Cardiac muscle cell (in vitro differentiated cells and primary cell): ENCODE results near the gene PPP1R13L. TPM values are rescaled to one million over a fixed set of nuclear protein-coding genes. Genes with fewer than 3 reads are reported as not detected.

ENCODE experiments used
- DNase-seq, 2 donors: peaks; one replicate each; pipeline versions ENCODE4 v3.0.0 to v3.0.0-alpha.2; 2010 to 2017; ENCODE audit warnings: low read depth in 1 of 2, low spot score in 1 of 2
- H3K27ac ChIP-seq: fragments of 200-600 bp; sonication (generic); 2 replicates; pipeline ENCODE4 v1.5.1; 2016
- H3K27me3 ChIP-seq: fragments of 200-600 bp; sonication (generic); 2 replicates; pipeline ENCODE4 v1.6.0; 2016; ENCODE audit warnings: control low read depth
- H3K36me3 ChIP-seq: fragments of 200-600 bp; sonication (generic); 2 replicates; pipeline ENCODE4 v1.5.1; 2016; ENCODE audit warnings: control low read depth
- H3K4me1 ChIP-seq: fragments of 200-600 bp; sonication (generic); 2 replicates; pipeline ENCODE4 v1.8.1; 2017; ENCODE audit warnings: low read depth, mild to moderate bottlenecking, mixed run types
- H3K4me3 ChIP-seq: fragments of 200-600 bp; sonication (generic); 2 replicates; pipeline ENCODE4 v1.5.1; 2016; ENCODE audit warnings: mild to moderate bottlenecking
- H3K9me3 ChIP-seq: fragments of 200-600 bp; sonication (generic); 2 replicates; pipeline ENCODE4 v1.5.1; 2017; ENCODE audit warnings: low read depth, mild to moderate bottlenecking, control low read depth
- polyA plus RNA-seq: library from polyadenylated mRNA; unstranded; fragments of >200 nt; fragmentation: Nextera tagmentation; extraction: Ambion mirVana; gene quantifications from 2 replicates; pipeline ENCODE4 v1.2.1, GENCODE V29; 2016
- total RNA-seq: library from RNA; depleted of rRNA; stranded (reverse); fragments of >200 nt; gene quantifications from 2 replicates; pipeline ENCODE4 v1.2.3, GENCODE V29; 2016
- TF ChIP-seq, protein P1 (sequence below): IDR thresholded peaks from 2 replicates; pipeline ENCODE4 v1.5.1; 2012; ENCODE audit warnings: low read depth, mild to moderate bottlenecking, low read length

Gene PPP1R13L
- total and polyA plus RNA-seq, 2 experiments from 2014 or later: 39.5 to 118 TPM

DNA sequence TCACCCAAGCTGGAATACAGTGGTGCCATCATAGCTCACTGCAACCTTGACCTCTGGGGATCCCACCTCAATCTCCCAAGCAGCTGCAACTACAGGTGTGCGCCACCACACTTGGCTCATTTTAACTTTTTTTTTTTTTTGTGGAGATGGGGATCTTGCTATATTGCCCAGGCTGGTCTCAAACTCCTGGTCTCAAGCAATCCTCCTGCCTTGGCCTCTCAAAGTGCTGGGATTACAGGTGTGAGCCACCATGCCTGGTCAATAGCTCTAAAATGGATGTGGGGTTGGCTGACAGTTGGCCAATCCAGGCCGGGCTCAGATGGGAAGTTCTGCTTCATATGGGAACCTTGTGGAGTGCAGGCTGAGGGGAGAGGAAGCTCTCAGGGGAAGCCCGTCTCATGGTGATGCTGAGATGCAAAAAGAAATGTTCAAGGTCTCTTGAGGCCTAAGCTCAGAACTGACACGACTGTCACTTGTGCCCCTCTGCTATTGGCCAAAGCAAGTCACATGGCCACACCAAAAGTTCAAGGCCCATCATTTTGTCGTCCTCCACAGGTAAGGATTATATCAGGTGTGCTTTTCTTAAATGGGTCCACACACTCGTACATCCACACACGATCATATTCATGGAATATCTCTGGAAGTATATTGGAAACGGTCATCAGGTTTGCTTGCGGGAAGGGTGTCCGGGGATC, 71.1 kb downstream of the PPP1R13L start:
- no peaks in the 10 kb centered on the region for H3K27me3 ChIP-seq
- H3K27ac ChIP-seq: no peak overlapping the region
- H3K9me3 ChIP-seq: no peaks in the 10 kb centered on the region
- no peaks in the 10 kb centered on the region for H3K4me1 ChIP-seq
- H3K4me3 ChIP-seq: no peak overlapping the region
- TF ChIP-seq, protein P1, sequence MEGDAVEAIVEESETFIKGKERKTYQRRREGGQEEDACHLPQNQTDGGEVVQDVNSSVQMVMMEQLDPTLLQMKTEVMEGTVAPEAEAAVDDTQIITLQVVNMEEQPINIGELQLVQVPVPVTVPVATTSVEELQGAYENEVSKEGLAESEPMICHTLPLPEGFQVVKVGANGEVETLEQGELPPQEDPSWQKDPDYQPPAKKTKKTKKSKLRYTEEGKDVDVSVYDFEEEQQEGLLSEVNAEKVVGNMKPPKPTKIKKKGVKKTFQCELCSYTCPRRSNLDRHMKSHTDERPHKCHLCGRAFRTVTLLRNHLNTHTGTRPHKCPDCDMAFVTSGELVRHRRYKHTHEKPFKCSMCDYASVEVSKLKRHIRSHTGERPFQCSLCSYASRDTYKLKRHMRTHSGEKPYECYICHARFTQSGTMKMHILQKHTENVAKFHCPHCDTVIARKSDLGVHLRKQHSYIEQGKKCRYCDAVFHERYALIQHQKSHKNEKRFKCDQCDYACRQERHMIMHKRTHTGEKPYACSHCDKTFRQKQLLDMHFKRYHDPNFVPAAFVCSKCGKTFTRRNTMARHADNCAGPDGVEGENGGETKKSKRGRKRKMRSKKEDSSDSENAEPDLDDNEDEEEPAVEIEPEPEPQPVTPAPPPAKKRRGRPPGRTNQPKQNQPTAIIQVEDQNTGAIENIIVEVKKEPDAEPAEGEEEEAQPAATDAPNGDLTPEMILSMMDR: no peak
- H3K36me3 ChIP-seq: no peaks in the 10 kb centered on the region
- DNase-seq: no peak

DNA sequence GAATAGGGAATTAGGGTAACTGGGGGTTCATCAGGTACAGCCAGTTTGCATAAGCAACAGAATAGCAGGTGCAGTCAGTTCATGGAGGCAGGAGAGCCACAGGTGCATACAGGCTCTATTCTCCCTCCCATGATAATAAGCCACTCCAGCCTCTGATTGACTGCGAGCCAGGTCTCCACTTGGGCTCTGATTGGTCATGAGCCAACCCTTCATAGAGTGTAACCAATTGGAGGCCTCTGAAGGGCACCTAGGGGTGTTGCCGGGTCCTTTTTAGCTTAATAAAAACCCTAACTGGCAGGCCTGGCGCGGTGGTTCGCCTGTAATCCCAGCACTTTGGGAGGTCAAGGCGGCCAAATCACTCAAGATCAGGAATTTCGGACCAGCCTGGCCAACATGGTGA, 73.5 kb downstream of the PPP1R13L start:
- H3K27ac ChIP-seq: no peak overlapping the region
- TF ChIP-seq, protein P1: no peak
- DNase-seq: no peak

More for the DNA sequence above, 73.5 kb downstream of the PPP1R13L start:
- no peaks in the 10 kb centered on the region for H3K4me1 ChIP-seq
- no peaks in the 10 kb centered on the region for H3K27me3 ChIP-seq
- no peaks in the 10 kb centered on the region for H3K36me3 ChIP-seq
- no peak overlapping the region for H3K4me3 ChIP-seq
- H3K9me3 ChIP-seq: no peaks in the 10 kb centered on the region

Other genes starting within 250 kb of the PPP1R13L start
- gene NKPD1, start 244.1 kb downstream of the PPP1R13L start, total RNA-seq: 1.1 and 3.3 TPM in 2 replicates
- gene NKPD1, start 244.1 kb downstream of the PPP1R13L start, polyA plus RNA-seq: 1.0 and 2.9 TPM in 2 replicates
- gene TRAPPC6A, start 226.8 kb downstream of the PPP1R13L start, total RNA-seq: 67.4 and 123 TPM in 2 replicates
- 155 and 227 TPM in 2 replicates for gene TRAPPC6A, start 226.8 kb downstream of the PPP1R13L start, polyA plus RNA-seq
- 4.8 and 6.5 TPM in 2 replicates for gene BLOC1S3, start 226.3 kb downstream of the PPP1R13L start, total RNA-seq
- gene BLOC1S3, start 226.3 kb downstream of the PPP1R13L start, polyA plus RNA-seq: 8.2 and 9.6 TPM in 2 replicates
- gene EXOC3L2, start 159.7 kb downstream of the PPP1R13L start, total RNA-seq: 2.0 and 2.2 TPM in 2 replicates
- 1.5 and 5.2 TPM in 2 replicates for gene EXOC3L2, start 159.7 kb downstream of the PPP1R13L start, polyA plus RNA-seq
- gene MARK4, start 153.8 kb downstream of the PPP1R13L start, total RNA-seq: 65.3 and 135 TPM in 2 replicates
- gene MARK4, start 153.8 kb downstream of the PPP1R13L start, polyA plus RNA-seq: 21.0 and 42.0 TPM in 2 replicates
- gene CKM, start 82.2 kb downstream of the PPP1R13L start, total RNA-seq: 406 and 481 TPM in 2 replicates
- gene CKM, start 82.2 kb downstream of the PPP1R13L start, polyA plus RNA-seq: 441 and 529 TPM in 2 replicates
- gene KLC3, start 64.3 kb downstream of the PPP1R13L start, total RNA-seq: 2.4 and 4.0 TPM in 2 replicates
- 1.8 and 3.7 TPM in 2 replicates for gene KLC3, start 64.3 kb downstream of the PPP1R13L start, polyA plus RNA-seq
- gene ERCC2, start 34.5 kb downstream of the PPP1R13L start, total RNA-seq: 45.4 and 69.1 TPM in 2 replicates
- 19.2 and 28.2 TPM in 2 replicates for gene ERCC2, start 34.5 kb downstream of the PPP1R13L start, polyA plus RNA-seq
- gene POLR1G, start 1.6 kb upstream of the PPP1R13L start, total RNA-seq: 6.5 and 17.8 TPM in 2 replicates
- gene POLR1G, start 1.6 kb upstream of the PPP1R13L start, polyA plus RNA-seq: 6.0 and 6.6 TPM in 2 replicates
- gene ERCC1, start 18.8 kb upstream of the PPP1R13L start, total RNA-seq: 120 and 164 TPM in 2 replicates
- 138 and 169 TPM in 2 replicates for gene ERCC1, start 18.8 kb upstream of the PPP1R13L start, polyA plus RNA-seq
- 0.88 and 4.5 TPM in 2 replicates for gene FOSB, start 62.9 kb upstream of the PPP1R13L start, total RNA-seq
- gene FOSB, start 62.9 kb upstream of the PPP1R13L start, polyA plus RNA-seq: 1.7 and 3.0 TPM in 2 replicates
- 43.7 and 56.5 TPM in 2 replicates for gene RTN2, start 92.0 kb upstream of the PPP1R13L start, total RNA-seq
- gene RTN2, start 92.0 kb upstream of the PPP1R13L start, polyA plus RNA-seq: 92.2 and 111 TPM in 2 replicates
- gene PPM1N, start 93.4 kb upstream of the PPP1R13L start, total RNA-seq: 1.3 and 2.9 TPM in 2 replicates
- 1.2 and 4.0 TPM in 2 replicates for gene PPM1N, start 93.4 kb upstream of the PPP1R13L start, polyA plus RNA-seq
- 91.6 and 95.8 TPM in 2 replicates for gene VASP, start 102.4 kb upstream of the PPP1R13L start, total RNA-seq
- 72.4 and 83.3 TPM in 2 replicates for gene VASP, start 102.4 kb upstream of the PPP1R13L start, polyA plus RNA-seq
- gene OPA3, start 179.7 kb upstream of the PPP1R13L start, total RNA-seq: 13.2 and 13.7 TPM in 2 replicates
- gene OPA3, start 179.7 kb upstream of the PPP1R13L start, polyA plus RNA-seq: 14.8 and 26.7 TPM in 2 replicates
- 0.14 TPM in 1 of 2 replicates, not detected in the other for gene GPR4, start 197.1 kb upstream of the PPP1R13L start, total RNA-seq
- 0.14 TPM in 1 of 2 replicates, not detected in the other for gene GPR4, start 197.1 kb upstream of the PPP1R13L start, polyA plus RNA-seq
- 24.7 and 41.0 TPM in 2 replicates for gene EML2, start 234.3 kb upstream of the PPP1R13L start, total RNA-seq
- 26.2 and 39.7 TPM in 2 replicates for gene EML2, start 234.3 kb upstream of the PPP1R13L start, polyA plus RNA-seq